ENCODE data around the gene GALNT18.

- TF ChIP-seq POLR2A (IDR thresholded peaks at IDR 0.05): no peak
- no peak for TF ChIP-seq CTCF (IDR thresholded peaks at IDR 0.05)
These were observed 187.8 kb downstream of the GALNT18 start for GRCh38 chr11:11433960-11434359.

All from right lobe of liver (tissue), 4 donors.